Measurements from ENCODE around the gene YDJC. TPM values are rescaled to one million over a fixed set of nuclear protein-coding genes. Genes with fewer than 3 reads are reported as not detected.

The YDJC gene
- total and polyA plus RNA-seq, 2 of the 13 experiments (the other 11 are each of a cell fraction or from before 2014, with no cell fraction given) = 15.3 to 32.0 TPM

- no TSS peak for BruUV-seq (replicated peaks)
- 0 out of 2 replicates have a peak, but pooled peaks have one; percentile 60 for TF ChIP-seq ZXDC (CRISPR knock-in tag; IDR thresholded peaks at IDR 0.05)
- TF ChIP-seq SP4 (CRISPR knock-in tag; IDR thresholded peaks at IDR 0.05) = 0 out of 2 replicates have a peak, but pooled peaks have one; percentile 17
- TF ChIP-seq ZNF569 (CRISPR knock-in tag; IDR thresholded peaks at IDR 0.05; ENCODE audit: borderline replicate concordance) = no peak
- TF ChIP-seq ZFP82 (CRISPR knock-in tag; IDR thresholded peaks at IDR 0.05; ENCODE audit: borderline replicate concordance) = 0 out of 2 replicates have a peak, but pooled peaks have one; percentile 2
- 0 out of 2 replicates have a peak, but pooled peaks have one; percentile 9 for TF ChIP-seq ZNF572 (CRISPR knock-in tag; IDR thresholded peaks at IDR 0.05)
- TF ChIP-seq POLR2A (IDR thresholded peaks at IDR 0.05; ENCODE audit: insufficient read depth in 1 of 2, low read depth in 2 of 2, low read length in 2 of 2) = 0 out of 4 replicates have a peak, but pooled peaks of 1 of the 2 experiments have one; percentile 12
- TF ChIP-seq SATB2 (CRISPR knock-in tag; IDR thresholded peaks at IDR 0.05) = no peak
- no peak for TF ChIP-seq ARID4A (CRISPR knock-in tag; IDR thresholded peaks at IDR 0.05; ENCODE audit: borderline replicate concordance)
- no peak for TF ChIP-seq ZNF431 (CRISPR knock-in tag; IDR thresholded peaks at IDR 0.05; ENCODE audit: borderline replicate concordance, low read depth)
- no peak for TF ChIP-seq ZFYVE20 (CRISPR knock-in tag; IDR thresholded peaks at IDR 0.05; ENCODE audit: borderline replicate concordance, low read depth)
- 0 out of 2 replicates have a peak, but pooled peaks have one; percentile 5 for TF ChIP-seq SALL2 (CRISPR knock-in tag; IDR thresholded peaks at IDR 0.05)
Measured at GRCh38 chr22:21665047-21665851, 35.4 kb upstream of the YDJC start.

More at GRCh38 chr22:21665047-21665851, 35.4 kb upstream of the YDJC start:
- peak overlapping the region; percentile 88 for H3K4me2 ChIP-seq (ENCODE audit: low read depth, low read length)
- FAIRE-seq (no peak), DNase-seq (ENCODE audit: low spot score) (no peak), ATAC-seq (no peak)
- peak overlapping the region; percentile 70 to 92 (median 87) for H3K4me3 ChIP-seq (replicated peaks in 1 of 3; ENCODE audit: insufficient read depth in 1 of 3, low read depth in 2 of 3, low read length in 3 of 3)
- peaks cover 0 to 5% of the 10 kb centered on the region in 2 experiments; a peak in 3 of 5 replicates for H3K36me3 ChIP-seq (replicated peaks in 1 of 2; ENCODE audit: control insufficient read depth in 1 of 2, insufficient read depth in 2 of 2, low read length in 2 of 2)
- WGBS (ENCODE audit: low lambda C conversion rate) = 69% methylated on average over 25 of the region's 26 CpGs
- H3K4me1 ChIP-seq (ENCODE audit: insufficient read depth, low read length) = peaks cover 16% of the 10 kb centered on the region
- H4K20me1 ChIP-seq (ENCODE audit: insufficient read depth, low read length) = no peaks in the 10 kb centered on the region; the same call in 1 of the 2 replicates
- intact Hi-C loops (cut with micrococcal nuclease; ENCODE audit: unreplicated experiment) (no loop called here), in situ Hi-C loops (cut with HindIII; ENCODE audit: extremely low pct_ligation_motif_present, low pct_unique_long_range_greater_than_20kb) (loop anchor here (10.0 kb wide), 1 partner anchor 50 kb away; no protein-coding TSS in a partner anchor)
- H3K79me2 ChIP-seq (ENCODE audit: insufficient read depth, low read length) = peaks cover 12% of the 10 kb centered on the region
- CTCF ChIA-PET (ENCODE audit: low intra/inter-chr PET ratio, low total read pairs) = no interaction called here
- H3K27me3 ChIP-seq (ENCODE audit: control insufficient read depth in 1 of 2, insufficient read depth in 2 of 2, low read length in 2 of 2) = no peaks in the 10 kb centered on the region
- H2AFZ ChIP-seq (ENCODE audit: low read length) = no peak overlapping the region
- POLR2A ChIA-PET = interaction anchor here (0.9 to 4.1 kb wide), 16 partner anchors 10 to 202 kb away, joined by 3 to 27 read pairs (median 6); partner anchors contain the start of genes CCDC116, MAPK1 and SDF2L1
- H3K9me3 ChIP-seq (ENCODE audit: low read length) = no peaks in the 10 kb centered on the region
- H3K27ac ChIP-seq (ENCODE audit: extremely low read length, insufficient read depth, low read length) = peak overlapping the region; percentile 99
- peak overlapping the region; percentile 89 for H3K9ac ChIP-seq (ENCODE audit: insufficient read depth, low read depth, low read length)
